HepG2 (cell line): Measurements from ENCODE around the gene NT5DC4. TPM values are rescaled to one million over a fixed set of nuclear protein-coding genes. Genes with fewer than 3 reads are reported as not detected.

Experiments
- CBX5 ChIP-seq: sonication (generic); formaldehyde crosslinking; IDR thresholded peaks from 2 replicates; pipeline ENCODE4 v1.4.0; 2020; ENCODE audit warnings: missing genetic modification reagents, borderline replicate concordance
- DNMT3B ChIP-seq: conservative IDR thresholded peaks from 2 replicates; pipeline ENCODE4 v1.6.1; 2016; ENCODE audit warnings: missing biosample characterization, control low read depth
- ETV5 ChIP-seq: IDR thresholded peaks from 2 replicates; pipeline ENCODE4 v1.6.1; 2018; ENCODE audit warnings: missing biosample characterization, missing genetic modification reagents, inconsistent platforms, borderline replicate concordance
- HDAC2 ChIP-seq: sonication (generic); formaldehyde crosslinking; IDR thresholded peaks from 2 replicates; pipeline ENCODE4 v1.4.0; 2020; ENCODE audit warnings: missing genetic modification reagents
- HIVEP1 ChIP-seq: sonication (generic); formaldehyde crosslinking; IDR thresholded peaks from 2 replicates; pipeline ENCODE4 v1.4.0; 2020; ENCODE audit warnings: mild to moderate bottlenecking, missing genetic modification reagents
- MAZ ChIP-seq, 2 experiments: sonication (generic) in 1 of 2; formaldehyde crosslinking in 1 of 2; IDR thresholded peaks; 2 replicates each; pipeline versions ENCODE4 v1.5.0 to v1.6.1; 2012 to 2020; ENCODE audit warnings: low read depth in 2 of 2, mild to moderate bottlenecking in 2 of 2, borderline replicate concordance in 1 of 2, improper control_type of control experiment in 1 of 2, low read length in 1 of 2, missing genetic modification reagents in 1 of 2, moderate library complexity in 1 of 2
- MIER2 ChIP-seq: IDR thresholded peaks from 2 replicates; pipeline ENCODE4 v1.6.1; 2016; ENCODE audit warnings: missing biosample characterization, missing genetic modification reagents
- MIER3 ChIP-seq: IDR thresholded peaks from 2 replicates; pipeline ENCODE4 v1.6.1; 2016; ENCODE audit warnings: missing compliant biosample characterization, borderline replicate concordance
- MTA1 ChIP-seq: sonication (generic); formaldehyde crosslinking; IDR thresholded peaks from 2 replicates; pipeline ENCODE4 v1.4.0; 2020; ENCODE audit warnings: missing genetic modification reagents, mild to moderate bottlenecking, borderline replicate concordance
- MXI1 ChIP-seq: IDR thresholded peaks from 3 replicates; pipeline ENCODE4 v1.6.1; 2012; ENCODE audit warnings: low read depth, low read length, inconsistent platforms, borderline replicate concordance
- RFX3 ChIP-seq: IDR thresholded peaks from 2 replicates; pipeline ENCODE4 v1.6.1; 2016; ENCODE audit warnings: missing biosample characterization, missing genetic modification reagents
- SETDB1 ChIP-seq: sonication (generic); formaldehyde crosslinking; IDR thresholded peaks from 2 replicates; pipeline ENCODE4 v1.5.1; 2020; ENCODE audit warnings: missing genetic modification reagents, mild to moderate bottlenecking, borderline replicate concordance
- SIX4 ChIP-seq: sonication (generic); formaldehyde crosslinking; IDR thresholded peaks from 2 replicates; pipeline ENCODE4 v1.4.0; 2020; ENCODE audit warnings: missing genetic modification reagents
- SKI ChIP-seq: fragments of 450-650 bp; IDR thresholded peaks from one replicate; pipeline ENCODE4 v1.6.1; 2018; ENCODE audit warnings: mild to moderate bottlenecking; ENCODE audit not compliant: partially characterized antibody
- ZNF234 ChIP-seq: sonication (generic); formaldehyde crosslinking; conservative IDR thresholded peaks from 2 replicates; pipeline ENCODE4 v1.5.1; 2020; ENCODE audit warnings: mild to moderate bottlenecking, missing genetic modification reagents
- ZNF256 ChIP-seq: sonication (generic); formaldehyde crosslinking; conservative IDR thresholded peaks from 2 replicates; pipeline ENCODE4 v1.4.0; 2020; ENCODE audit warnings: missing genetic modification reagents
- ZNF383 ChIP-seq: sonication (generic); formaldehyde crosslinking; IDR thresholded peaks from 2 replicates; pipeline ENCODE4 v1.4.0; 2020; ENCODE audit warnings: missing genetic modification reagents, mild to moderate bottlenecking, borderline replicate concordance
- ZNF510 ChIP-seq: sonication (generic); formaldehyde crosslinking; IDR thresholded peaks from 2 replicates; pipeline ENCODE4 v1.4.0; 2020; ENCODE audit warnings: low read depth, mild to moderate bottlenecking, missing genetic modification reagents
- ZNF550 ChIP-seq: sonication (generic); formaldehyde crosslinking; IDR thresholded peaks from 2 replicates; pipeline ENCODE4 v1.4.0; 2020; ENCODE audit warnings: mild to moderate bottlenecking, missing genetic modification reagents, borderline replicate concordance
- ZNF792 ChIP-seq: IDR thresholded peaks from 2 replicates; pipeline ENCODE4 v1.6.1; 2016
- polyA plus RNA-seq, 8 experiments: library from polyadenylated mRNA; depleted of rRNA in 3 of 8; stranded (reverse) in 7 of 8; unstranded in 1 of 8; fragments of >200 nt; fragmentation: Illumina TruSeq in 4 of 8; extraction: Trizol in 4 of 8; gene quantifications; 2 replicates each; pipeline versions ENCODE4 v1.2.1 to v1.2.3, GENCODE V29; 2011 to 2016; ENCODE audit warnings: low read depth in 4 of 8, missing spikeins in 1 of 8, mixed read lengths in 1 of 8; ENCODE audit not compliant: insufficient read depth in 1 of 8
- total RNA-seq, 5 experiments: library from RNA; depleted of rRNA; stranded (reverse); fragments of >200 nt; fragmentation: Illumina TruSeq; extraction: Trizol; gene quantifications; 2 replicates each; pipeline ENCODE4 v1.2.3, GENCODE V29; 2016; ENCODE audit warnings: low read depth in 1 of 5
- TF ChIP-seq, protein P1 (sequence below): fragments of 450-650 bp; IDR thresholded peaks from 2 replicates; pipeline ENCODE4 v1.6.1; 2017
- TF ChIP-seq, protein P2 (sequence below): sonication (generic); formaldehyde crosslinking; IDR thresholded peaks from 2 replicates; pipeline ENCODE4 v1.8.0; 2022; ENCODE audit warnings: mild to moderate bottlenecking, missing genetic modification reagents; ENCODE audit not compliant: insufficient replicate concordance
- TF ChIP-seq, protein P3 (sequence below): sonication (generic); formaldehyde crosslinking; IDR thresholded peaks from 2 replicates; pipeline ENCODE4 v1.4.0; 2020; ENCODE audit warnings: missing genetic modification reagents, borderline replicate concordance

Gene NT5DC4
- total and polyA plus RNA-seq, 2 of the 13 experiments (the other 11 are each of a cell fraction or from before 2014, with no cell fraction given): 0.04 to 4.2 TPM

DNA sequence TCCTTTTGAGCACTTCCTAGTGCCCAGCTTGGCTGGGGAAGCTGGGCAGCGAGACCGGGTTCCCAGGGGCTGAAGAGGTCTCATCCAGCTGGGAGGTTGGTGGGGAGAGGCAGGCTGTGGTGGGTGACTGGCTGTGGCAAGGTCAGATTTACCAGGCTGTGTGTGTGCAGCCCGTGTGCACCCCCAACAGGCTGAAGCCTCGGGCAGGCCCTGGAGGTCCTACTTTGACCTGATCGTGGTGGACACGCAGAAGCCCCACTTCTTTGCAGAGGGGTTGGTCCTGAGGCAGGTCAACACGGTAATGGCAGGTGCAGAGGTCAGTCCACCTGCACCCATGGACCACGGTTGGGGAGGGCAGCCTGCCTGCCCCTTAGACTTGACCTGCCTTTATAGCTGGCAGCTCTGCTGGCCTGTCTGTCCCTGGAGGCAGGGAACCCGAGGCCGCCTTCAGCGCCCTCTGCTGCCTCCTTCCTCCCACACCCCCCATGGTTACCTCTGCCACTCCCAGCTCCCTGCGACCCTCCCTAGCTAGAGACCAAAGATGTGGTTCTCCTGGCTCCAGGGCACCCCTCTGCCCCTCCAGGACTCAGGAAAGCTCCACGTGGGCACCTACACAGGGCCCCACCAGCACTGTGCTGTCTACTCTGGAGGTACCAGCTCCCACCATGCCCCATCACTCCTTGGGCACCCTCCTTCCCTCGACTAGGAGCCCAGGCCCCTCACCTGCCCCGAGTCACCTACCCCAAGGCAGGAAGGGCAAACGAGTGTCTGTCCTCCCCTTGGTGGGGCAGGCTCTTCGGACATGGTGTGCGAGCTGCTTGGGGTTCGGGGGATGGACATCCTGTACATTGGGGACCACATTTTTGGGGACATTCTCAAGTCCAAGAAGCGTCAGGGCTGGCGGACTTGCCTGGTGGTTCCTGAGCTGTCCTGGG, 4.0 kb downstream of the NT5DC4 start (continued):
- TF ChIP-seq, protein P1, sequence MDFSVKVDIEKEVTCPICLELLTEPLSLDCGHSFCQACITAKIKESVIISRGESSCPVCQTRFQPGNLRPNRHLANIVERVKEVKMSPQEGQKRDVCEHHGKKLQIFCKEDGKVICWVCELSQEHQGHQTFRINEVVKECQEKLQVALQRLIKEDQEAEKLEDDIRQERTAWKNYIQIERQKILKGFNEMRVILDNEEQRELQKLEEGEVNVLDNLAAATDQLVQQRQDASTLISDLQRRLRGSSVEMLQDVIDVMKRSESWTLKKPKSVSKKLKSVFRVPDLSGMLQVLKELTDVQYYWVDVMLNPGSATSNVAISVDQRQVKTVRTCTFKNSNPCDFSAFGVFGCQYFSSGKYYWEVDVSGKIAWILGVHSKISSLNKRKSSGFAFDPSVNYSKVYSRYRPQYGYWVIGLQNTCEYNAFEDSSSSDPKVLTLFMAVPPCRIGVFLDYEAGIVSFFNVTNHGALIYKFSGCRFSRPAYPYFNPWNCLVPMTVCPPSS: no peak
- TF ChIP-seq MIER2 (CRISPR knock-in tag): no peak
- TF ChIP-seq ZNF510: no peak
- TF ChIP-seq MXI1: peak; percentile 36; the same call in 1 of the 3 replicates
- peak; percentile 59; the same call in 1 of the 2 replicates for TF ChIP-seq HIVEP1 (CRISPR knock-in tag)
- TF ChIP-seq MAZ (IDR thresholded peaks at IDR 0.05; ENCODE audit: borderline replicate concordance, low read depth, low read length): no peak
- TF ChIP-seq MAZ (CRISPR knock-in tag; IDR thresholded peaks at IDR 0.05; ENCODE audit: low read depth): peak; percentile 80
- TF ChIP-seq MIER3: peak; percentile 62; the same call in 1 of the 2 replicates
- TF ChIP-seq ZNF550 (CRISPR knock-in tag): 0 out of 2 replicates have a peak, but pooled peaks have one; percentile 33
- TF ChIP-seq MTA1 (CRISPR knock-in tag): peak; percentile 49; the same call in 1 of the 2 replicates
- TF ChIP-seq ZNF792: 0 out of 2 replicates have a peak, but pooled peaks have one; percentile 64
- TF ChIP-seq ZNF383: 0 out of 2 replicates have a peak, but pooled peaks have one; percentile 55
- peak; percentile 45; the same call in 1 of the 2 replicates for TF ChIP-seq HDAC2 (CRISPR knock-in tag)
- TF ChIP-seq, protein P2, sequence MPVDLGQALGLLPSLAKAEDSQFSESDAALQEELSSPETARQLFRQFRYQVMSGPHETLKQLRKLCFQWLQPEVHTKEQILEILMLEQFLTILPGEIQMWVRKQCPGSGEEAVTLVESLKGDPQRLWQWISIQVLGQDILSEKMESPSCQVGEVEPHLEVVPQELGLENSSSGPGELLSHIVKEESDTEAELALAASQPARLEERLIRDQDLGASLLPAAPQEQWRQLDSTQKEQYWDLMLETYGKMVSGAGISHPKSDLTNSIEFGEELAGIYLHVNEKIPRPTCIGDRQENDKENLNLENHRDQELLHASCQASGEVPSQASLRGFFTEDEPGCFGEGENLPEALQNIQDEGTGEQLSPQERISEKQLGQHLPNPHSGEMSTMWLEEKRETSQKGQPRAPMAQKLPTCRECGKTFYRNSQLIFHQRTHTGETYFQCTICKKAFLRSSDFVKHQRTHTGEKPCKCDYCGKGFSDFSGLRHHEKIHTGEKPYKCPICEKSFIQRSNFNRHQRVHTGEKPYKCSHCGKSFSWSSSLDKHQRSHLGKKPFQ (CRISPR knock-in tag): no peak
- TF ChIP-seq ETV5 (CRISPR knock-in tag): peak; percentile 37; the same call in 1 of the 2 replicates
- TF ChIP-seq, protein P3, sequence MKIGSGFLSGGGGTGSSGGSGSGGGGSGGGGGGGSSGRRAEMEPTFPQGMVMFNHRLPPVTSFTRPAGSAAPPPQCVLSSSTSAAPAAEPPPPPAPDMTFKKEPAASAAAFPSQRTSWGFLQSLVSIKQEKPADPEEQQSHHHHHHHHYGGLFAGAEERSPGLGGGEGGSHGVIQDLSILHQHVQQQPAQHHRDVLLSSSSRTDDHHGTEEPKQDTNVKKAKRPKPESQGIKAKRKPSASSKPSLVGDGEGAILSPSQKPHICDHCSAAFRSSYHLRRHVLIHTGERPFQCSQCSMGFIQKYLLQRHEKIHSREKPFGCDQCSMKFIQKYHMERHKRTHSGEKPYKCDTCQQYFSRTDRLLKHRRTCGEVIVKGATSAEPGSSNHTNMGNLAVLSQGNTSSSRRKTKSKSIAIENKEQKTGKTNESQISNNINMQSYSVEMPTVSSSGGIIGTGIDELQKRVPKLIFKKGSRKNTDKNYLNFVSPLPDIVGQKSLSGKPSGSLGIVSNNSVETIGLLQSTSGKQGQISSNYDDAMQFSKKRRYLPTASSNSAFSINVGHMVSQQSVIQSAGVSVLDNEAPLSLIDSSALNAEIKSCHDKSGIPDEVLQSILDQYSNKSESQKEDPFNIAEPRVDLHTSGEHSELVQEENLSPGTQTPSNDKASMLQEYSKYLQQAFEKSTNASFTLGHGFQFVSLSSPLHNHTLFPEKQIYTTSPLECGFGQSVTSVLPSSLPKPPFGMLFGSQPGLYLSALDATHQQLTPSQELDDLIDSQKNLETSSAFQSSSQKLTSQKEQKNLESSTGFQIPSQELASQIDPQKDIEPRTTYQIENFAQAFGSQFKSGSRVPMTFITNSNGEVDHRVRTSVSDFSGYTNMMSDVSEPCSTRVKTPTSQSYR (CRISPR knock-in tag): peak; percentile 13; the same call in 1 of the 2 replicates
- no peak for TF ChIP-seq ZNF256 (CRISPR knock-in tag)
- TF ChIP-seq RFX3 (CRISPR knock-in tag): 0 out of 2 replicates have a peak, but pooled peaks have one; percentile 30
- TF ChIP-seq SIX4 (CRISPR knock-in tag): no peak
- no peak for TF ChIP-seq DNMT3B (CRISPR knock-in tag)
- peak; percentile 19 for TF ChIP-seq SKI
- TF ChIP-seq CBX5 (CRISPR knock-in tag): peak; percentile 48; the same call in 1 of the 2 replicates
- no peak for TF ChIP-seq ZNF234 (CRISPR knock-in tag)
- TF ChIP-seq SETDB1 (CRISPR knock-in tag): 0 out of 2 replicates have a peak, but pooled peaks have one; percentile 34
